GM19328 (cell line): ENCODE measurements around the gene ZNF275.
"Not testable (repeated sequence)": the region's sequence is repeated elsewhere in the genome, so short reads cannot be mapped to it uniquely, and the experiment has no call there.

Source experiments
- ATAC-seq: cut with Tn5 transposase; IDR thresholded peaks from one replicate; pipeline ENCODE4 v1.9.1; 2021; ENCODE audit warnings: mild to moderate bottlenecking, moderate library complexity; ENCODE audit not compliant: unreplicated experiment

The ZNF275 gene

DNA sequence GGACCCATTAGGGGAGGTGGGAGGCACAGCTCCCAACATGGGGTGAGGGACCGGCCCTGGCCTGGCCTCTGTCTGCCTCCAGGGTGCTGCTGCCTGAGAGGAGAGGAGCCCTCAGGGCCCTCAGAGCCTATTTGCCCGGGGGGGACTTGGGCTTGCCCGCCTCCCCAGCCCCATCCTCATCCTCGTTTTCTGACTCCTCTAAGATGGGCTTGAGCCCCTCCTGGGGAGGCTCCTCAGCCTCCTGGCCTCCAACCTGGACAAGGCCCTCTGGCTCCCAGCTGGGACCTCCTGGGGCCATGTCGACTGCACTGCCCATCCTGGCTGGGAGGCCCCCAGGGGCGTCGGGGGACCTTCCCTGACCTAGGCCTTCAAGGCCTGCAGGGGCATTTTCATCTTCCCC, 15.1 kb upstream of the ZNF275 start:
- ATAC-seq, result no peak

GRCh38 chrX:153319295-153320046, 14.5 kb upstream of the ZNF275 start:
- ATAC-seq, result no peak

- not testable (repeated sequence) for ATAC-seq
Measured at GRCh38 chrX:153320047-153320443, 13.9 kb upstream of the ZNF275 start.

GRCh38 chrX:153320555-153321184, 13.3 kb upstream of the ZNF275 start:
- ATAC-seq, result no peak

- ATAC-seq, result no peak
Measured at GRCh38 chrX:153321381-153322124, 12.4 kb upstream of the ZNF275 start, which contains the start of gene PNMA6F. PNMA6F (minus strand) TSS chrX:153321767; CDS start chrX:153320674, 1,093 bp downstream.

DNA sequence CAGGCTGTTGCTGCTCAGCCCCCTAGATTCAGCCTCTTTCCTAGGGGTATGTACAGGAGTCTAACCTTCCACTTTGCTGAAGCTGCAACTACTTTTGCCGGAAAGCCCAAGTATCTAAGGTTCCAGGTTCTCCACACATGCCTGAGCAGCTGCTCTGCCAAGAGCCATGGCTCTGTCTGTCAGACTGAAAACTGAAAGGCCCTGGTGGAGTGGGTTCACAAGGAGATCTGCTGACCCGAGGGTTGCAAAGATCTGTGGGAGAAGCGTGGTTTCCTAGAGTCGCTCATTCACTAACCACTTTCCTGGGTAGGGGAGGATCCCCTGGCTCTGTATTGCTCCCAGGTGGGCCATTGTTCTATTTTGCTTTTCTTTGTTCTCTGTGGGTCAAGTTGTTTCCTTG, 6.4 kb upstream of the ZNF275 start:
- no peak for ATAC-seq

DNA sequence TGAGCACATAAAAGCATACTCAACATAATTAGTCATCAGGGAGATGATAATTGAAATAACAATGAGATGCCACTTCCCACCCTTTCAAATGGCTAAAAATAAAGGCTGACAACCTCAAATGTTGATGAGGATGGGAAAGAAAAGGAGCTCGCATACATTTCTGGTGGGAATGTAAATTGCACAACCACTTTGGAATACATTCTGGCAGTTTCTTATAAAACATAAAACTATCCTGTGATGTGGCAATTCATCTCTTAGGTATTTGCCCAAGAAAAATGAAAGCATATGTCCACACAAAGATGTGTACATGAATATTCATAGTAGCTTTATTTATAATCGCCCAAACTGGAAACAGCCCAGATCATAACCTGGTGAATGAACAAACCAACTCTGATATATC, 687 bp upstream of the ZNF275 start:
- ATAC-seq, result no peak

DNA sequence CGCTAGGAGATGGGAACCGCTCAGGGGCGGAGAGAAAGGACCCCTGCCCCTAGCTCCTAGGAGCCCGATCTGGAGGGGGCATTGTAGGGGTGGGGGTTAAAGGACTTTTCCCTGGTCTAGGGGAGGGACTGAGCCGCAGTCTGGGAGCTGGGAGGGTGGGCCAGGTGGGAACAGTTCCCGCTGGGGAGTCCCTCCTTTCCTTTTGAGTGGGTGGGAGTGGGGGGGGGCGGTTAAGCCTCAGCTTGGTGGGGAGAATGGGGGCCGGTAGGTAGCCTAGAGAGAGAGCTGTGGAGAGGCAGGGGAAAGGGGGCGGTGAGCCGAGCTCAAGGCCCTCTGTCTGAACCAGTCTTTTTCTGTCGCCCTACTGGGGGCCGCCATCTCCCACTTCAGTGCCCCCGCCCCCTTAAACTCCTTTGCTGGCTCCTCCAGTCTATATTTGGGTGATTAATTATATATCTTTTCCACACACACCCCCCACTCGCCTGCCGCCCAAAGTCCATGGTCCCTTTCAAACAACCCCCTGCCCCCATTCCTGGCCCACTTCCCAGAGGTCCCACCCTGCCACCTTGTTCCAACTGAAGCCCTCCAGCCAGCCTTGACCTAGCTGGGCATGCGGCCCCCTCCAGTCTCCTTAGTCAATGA, 822 bp downstream of the ZNF275 start:
- ATAC-seq, result no peak

GRCh38 chrX:153336121-153336894, 2.4 kb downstream of the ZNF275 start:
- no peak for ATAC-seq

DNA sequence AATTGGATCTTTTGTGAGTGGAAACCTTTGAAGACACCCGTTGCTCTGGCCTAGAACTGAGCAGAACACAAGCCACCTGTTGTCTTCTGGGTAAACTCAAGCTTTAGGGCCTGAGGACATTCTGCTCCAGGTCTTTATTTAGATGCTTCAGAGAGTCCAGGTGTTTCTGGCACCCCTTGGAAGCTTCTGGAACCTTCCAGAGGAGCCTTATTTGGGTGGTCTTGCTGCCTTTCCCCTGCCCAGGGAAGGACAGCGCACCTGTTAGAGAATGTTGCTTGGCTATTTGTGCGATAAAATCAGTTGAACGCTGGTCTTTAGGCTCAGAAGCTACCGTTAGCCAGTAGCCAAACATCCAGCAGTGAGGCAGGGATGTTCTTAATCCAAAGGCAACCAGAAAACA, 3.0 kb downstream of the ZNF275 start:
- ATAC-seq, result no peak

- ATAC-seq, result no peak
Measured at GRCh38 chrX:153338836-153339235, 4.9 kb downstream of the ZNF275 start.

GRCh38 chrX:153339662-153340061, 5.7 kb downstream of the ZNF275 start:
- no peak for ATAC-seq

DNA sequence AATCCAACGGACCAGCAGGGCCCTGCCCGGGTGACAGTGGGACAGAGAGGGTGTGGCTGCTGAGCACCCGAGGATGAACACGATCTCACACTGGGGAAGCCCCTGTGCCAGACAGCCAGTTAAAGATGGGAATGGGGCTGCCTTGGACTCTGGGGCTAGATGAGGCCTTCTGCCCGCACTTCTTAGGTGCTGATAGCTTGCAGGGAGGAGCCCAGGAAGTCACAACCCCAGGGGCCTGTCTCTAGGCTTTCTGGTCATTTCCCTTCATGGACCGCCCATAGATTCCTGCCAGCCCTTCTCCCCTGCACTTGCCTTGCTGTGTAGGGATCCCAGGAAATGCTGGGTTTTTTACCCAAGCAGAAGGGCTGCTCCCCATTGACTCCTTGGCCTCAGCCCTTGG, 6.2 kb downstream of the ZNF275 start:
- ATAC-seq, result no peak

- ATAC-seq, result no peak
Measured at GRCh38 chrX:153342762-153343558, 9.0 kb downstream of the ZNF275 start.

DNA sequence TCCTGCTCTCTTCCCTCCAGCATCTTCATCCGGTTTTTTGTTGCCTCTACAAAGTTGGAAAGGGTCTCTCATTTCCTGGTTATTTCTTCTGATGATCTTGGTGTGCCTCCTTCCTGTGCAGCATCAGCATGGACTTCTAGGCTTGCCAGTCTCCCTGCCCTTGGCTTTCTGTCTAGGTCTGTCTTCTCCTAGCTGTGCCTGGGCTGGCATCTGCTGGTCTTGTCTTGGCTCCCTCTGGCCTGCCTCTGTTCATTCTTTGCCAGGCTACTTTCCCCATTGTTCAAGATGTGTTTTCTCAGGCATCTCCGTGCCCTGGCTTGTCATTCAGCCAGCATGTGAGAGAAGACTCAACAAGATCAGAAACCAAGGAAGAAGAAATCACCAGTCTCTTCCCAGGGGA, 9.7 kb downstream of the ZNF275 start:
- ATAC-seq, result no peak

GRCh38 chrX:153347530-153347929, 13.6 kb downstream of the ZNF275 start:
- no peak for ATAC-seq

- no peak for ATAC-seq
Measured at GRCh38 chrX:153348421-153348820, 14.5 kb downstream of the ZNF275 start.

GRCh38 chrX:153349952-153350351, 16.0 kb downstream of the ZNF275 start:
- ATAC-seq, result no peak

- no peak for ATAC-seq
Measured at GRCh38 chrX:153351981-153352380, 18.0 kb downstream of the ZNF275 start.

DNA sequence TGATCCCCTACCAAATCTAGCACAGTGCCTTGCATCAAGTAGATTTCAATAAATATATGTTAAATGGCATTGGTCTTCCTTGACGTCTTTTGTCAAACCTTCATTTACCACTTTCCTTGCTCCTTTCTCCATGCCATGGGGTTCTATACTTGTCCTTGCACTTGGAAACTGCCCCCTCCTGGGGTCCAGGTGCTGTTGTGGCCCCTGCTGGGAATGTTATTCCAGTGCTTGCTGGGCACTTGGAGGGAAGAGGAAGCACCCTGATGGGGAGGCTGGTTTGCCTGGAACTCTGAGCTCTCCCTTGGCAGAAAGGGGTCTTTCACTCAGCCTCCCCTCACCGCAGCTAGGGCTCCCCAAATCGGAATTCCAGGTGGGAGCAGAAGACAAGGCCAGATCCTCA, 18.9 kb downstream of the ZNF275 start:
- ATAC-seq, result no peak
